ENCODE results near the gene OBSCN. TPM values are rescaled to one million over a fixed set of nuclear protein-coding genes. Genes with fewer than 3 reads are reported as not detected.

OBSCN gene
- total and polyA plus RNA-seq, 2 of the 13 experiments (the other 11 are each of a cell fraction or from before 2014, with no cell fraction given), result 0.20 TPM

DNA sequence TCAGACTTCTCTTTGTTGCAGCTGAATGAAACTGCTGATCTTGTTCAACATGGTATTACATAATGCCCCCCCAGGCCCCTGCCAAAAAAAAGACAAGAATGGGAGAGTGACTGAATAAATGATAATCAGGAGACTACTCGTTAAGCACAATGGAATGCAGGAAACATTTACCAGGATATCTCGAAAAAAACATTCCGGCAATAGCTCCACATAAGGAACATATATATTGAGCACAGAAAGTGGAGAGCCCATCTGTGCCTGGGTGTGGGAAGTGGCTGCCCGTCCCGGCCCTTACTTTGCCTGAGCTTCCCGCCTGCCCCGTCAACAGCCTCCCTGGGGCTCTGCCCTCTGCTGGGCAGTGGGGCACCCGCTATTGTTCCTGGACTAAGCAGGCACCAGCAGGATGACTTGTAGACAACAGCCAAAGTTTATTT, 185.4 kb downstream of the OBSCN start:
- DNase-seq (ENCODE audit: low spot score), result peak; percentile 16
- H3K4me3 ChIP-seq (replicated peaks in 1 of 3; ENCODE audit: insufficient read depth in 1 of 3, low read depth in 2 of 3, low read length in 3 of 3), result no peak overlapping the region
- peaks cover 9% of the 10 kb centered on the region for H3K4me1 ChIP-seq (ENCODE audit: insufficient read depth, low read length)
- POLR2A ChIA-PET, result interaction anchor here (1.1 to 1.6 kb wide), 3 partner anchors 9 to 13 kb away, joined by 3 to 6 read pairs (median 3); partner anchors contain the start of gene TRIM11
- peaks cover 12 to 43% of the 10 kb centered on the region in 2 experiments for H3K36me3 ChIP-seq (replicated peaks in 1 of 2; ENCODE audit: control insufficient read depth in 1 of 2, insufficient read depth in 2 of 2, low read length in 2 of 2)
- no TSS peak for BruUV-seq (replicated peaks)
- H3K4me2 ChIP-seq (ENCODE audit: low read depth, low read length), result no peak overlapping the region
- no peaks in the 10 kb centered on the region for H3K79me2 ChIP-seq (ENCODE audit: insufficient read depth, low read length)
- no peak for FAIRE-seq
- peak; percentile 62 for ATAC-seq
- no peak overlapping the region for H2AFZ ChIP-seq (ENCODE audit: low read length)
- intact Hi-C loops (cut with micrococcal nuclease; ENCODE audit: unreplicated experiment) (no loop called here), in situ Hi-C loops (cut with HindIII; ENCODE audit: extremely low pct_ligation_motif_present, low pct_unique_long_range_greater_than_20kb) (no loop called here)
- TF ChIP-seq MZF1 (CRISPR knock-in tag; IDR thresholded peaks at IDR 0.05; ENCODE audit: borderline replicate concordance) (no peak), GABPA (IDR thresholded peaks at IDR 0.05; ENCODE audit: low read depth, low read length) (no peak), GABPA (CRISPR knock-in tag; IDR thresholded peaks at IDR 0.05; ENCODE audit: low read depth) (no peak), ZNF619 (CRISPR knock-in tag; IDR thresholded peaks at IDR 0.05) (no peak), MTA3 (CRISPR knock-in tag; IDR thresholded peaks at IDR 0.05) (no peak), ZMYM3 (CRISPR knock-in tag; IDR thresholded peaks at IDR 0.05) (no peak), ZBTB34 (CRISPR knock-in tag; IDR thresholded peaks at IDR 0.05) (no peak), POLR2AphosphoS5 (IDR thresholded peaks at IDR 0.05; ENCODE audit: low read depth, low read length) (no peak), ZNF839 (CRISPR knock-in tag; IDR thresholded peaks at IDR 0.05; ENCODE audit: borderline replicate concordance) (no peak), HNF4G (IDR thresholded peaks at IDR 0.05; ENCODE audit: borderline replicate concordance, low read depth, low read length) (no peak), HNF4G (CRISPR knock-in tag; IDR thresholded peaks at IDR 0.05; ENCODE audit: borderline replicate concordance, low read depth) (no peak), TFDP2 (CRISPR knock-in tag; IDR thresholded peaks at IDR 0.05) (no peak), ZBTB33 (CRISPR knock-in tag; IDR thresholded peaks at IDR 0.05) (peak; percentile 99), HCFC1 (IDR thresholded peaks at IDR 0.05; ENCODE audit: low read depth, low read length) (no peak), STAG1 (CRISPR knock-in tag; IDR thresholded peaks at IDR 0.05) (peak; percentile 14; the same call in 1 of the 2 replicates)
- TF ChIP-seq, protein P1, sequence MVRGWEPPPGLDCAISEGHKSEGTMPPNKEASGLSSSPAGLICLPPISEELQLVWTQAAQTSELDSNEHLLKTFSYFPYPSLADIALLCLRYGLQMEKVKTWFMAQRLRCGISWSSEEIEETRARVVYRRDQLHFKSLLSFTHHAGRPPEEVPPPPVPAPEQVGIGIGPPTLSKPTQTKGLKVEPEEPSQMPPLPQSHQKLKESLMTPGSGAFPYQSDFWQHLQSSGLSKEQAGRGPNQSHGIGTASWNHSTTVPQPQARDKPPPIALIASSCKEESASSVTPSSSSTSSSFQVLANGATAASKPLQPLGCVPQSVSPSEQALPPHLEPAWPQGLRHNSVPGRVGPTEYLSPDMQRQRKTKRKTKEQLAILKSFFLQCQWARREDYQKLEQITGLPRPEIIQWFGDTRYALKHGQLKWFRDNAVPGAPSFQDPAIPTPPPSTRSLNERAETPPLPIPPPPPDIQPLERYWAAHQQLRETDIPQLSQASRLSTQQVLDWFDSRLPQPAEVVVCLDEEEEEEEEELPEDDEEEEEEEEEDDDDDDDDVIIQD (CRISPR knock-in tag; IDR thresholded peaks at IDR 0.05; ENCODE audit: low read depth), result no peak
- TF ChIP-seq, protein P2, sequence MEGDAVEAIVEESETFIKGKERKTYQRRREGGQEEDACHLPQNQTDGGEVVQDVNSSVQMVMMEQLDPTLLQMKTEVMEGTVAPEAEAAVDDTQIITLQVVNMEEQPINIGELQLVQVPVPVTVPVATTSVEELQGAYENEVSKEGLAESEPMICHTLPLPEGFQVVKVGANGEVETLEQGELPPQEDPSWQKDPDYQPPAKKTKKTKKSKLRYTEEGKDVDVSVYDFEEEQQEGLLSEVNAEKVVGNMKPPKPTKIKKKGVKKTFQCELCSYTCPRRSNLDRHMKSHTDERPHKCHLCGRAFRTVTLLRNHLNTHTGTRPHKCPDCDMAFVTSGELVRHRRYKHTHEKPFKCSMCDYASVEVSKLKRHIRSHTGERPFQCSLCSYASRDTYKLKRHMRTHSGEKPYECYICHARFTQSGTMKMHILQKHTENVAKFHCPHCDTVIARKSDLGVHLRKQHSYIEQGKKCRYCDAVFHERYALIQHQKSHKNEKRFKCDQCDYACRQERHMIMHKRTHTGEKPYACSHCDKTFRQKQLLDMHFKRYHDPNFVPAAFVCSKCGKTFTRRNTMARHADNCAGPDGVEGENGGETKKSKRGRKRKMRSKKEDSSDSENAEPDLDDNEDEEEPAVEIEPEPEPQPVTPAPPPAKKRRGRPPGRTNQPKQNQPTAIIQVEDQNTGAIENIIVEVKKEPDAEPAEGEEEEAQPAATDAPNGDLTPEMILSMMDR (CRISPR knock-in tag; IDR thresholded peaks at IDR 0.05), result peak; percentile 35; the same call in 1 of the 2 replicates
- H4K20me1 ChIP-seq (ENCODE audit: insufficient read depth, low read length), result no peaks in the 10 kb centered on the region
- H3K27ac ChIP-seq (ENCODE audit: extremely low read length, insufficient read depth, low read length), result no peak overlapping the region
- no peak overlapping the region for H3K9ac ChIP-seq (ENCODE audit: insufficient read depth, low read depth, low read length)
- WGBS (ENCODE audit: low lambda C conversion rate), result 92% methylated on average over 8 of the region's 8 CpGs
- no peaks in the 10 kb centered on the region for H3K27me3 ChIP-seq (ENCODE audit: control insufficient read depth in 1 of 2, insufficient read depth in 2 of 2, low read length in 2 of 2)
- CTCF ChIA-PET (ENCODE audit: low intra/inter-chr PET ratio, low total read pairs), result no interaction called here
- H3K9me3 ChIP-seq (ENCODE audit: low read length), result no peaks in the 10 kb centered on the region
